HCT116 (cell line): ENCODE results near the gene OOSP4B. TPM values are rescaled to one million over a fixed set of nuclear protein-coding genes. Genes with fewer than 3 reads are reported as not detected.

Source experiments
- ATAC-seq: fragments of 200-7000 bp; cut with Tn5 transposase; 2 replicates; pipeline ENCODE4 v1.9.1; 2020; ENCODE audit warnings: mild to moderate bottlenecking, moderate library complexity
- BruUV-seq: library from RNA; stranded (reverse); fragments of 400-500 nt; replicated peaks from 2 replicates; lab custom pipeline; 2021; lab: Mats Ljungman, UMichigan
- CTCF ChIA-PET: fragments of 300-600 bp; sonication (Branson Sonifier 250); formaldehyde crosslinking; loops from one replicate; lab custom pipeline; 2021; ENCODE audit warnings: antibody characterized with exemption; lab: Charles Lee
- POLR2A ChIA-PET: fragments of 300-600, 350-600 bp; sonication (Branson Sonifier 250); formaldehyde crosslinking; loops from one replicate; lab custom pipeline; 2021; ENCODE audit warnings: antibody characterized with exemption; lab: Charles Lee
- RAD21 ChIA-PET, 2 experiments: fragments of 300-600 bp; sonication (Branson Sonifier 250); formaldehyde crosslinking; loops; one replicate each; lab custom pipeline; 2023; ENCODE audit warnings: low total read pairs in 2 of 2; ENCODE audit not compliant: uncharacterized antibody in 2 of 2, unreplicated experiment in 2 of 2, low non-redundant PET in 1 of 2; lab: Charles Lee
- DNase-seq: peaks from one replicate; pipeline ENCODE4 v3.0.0-alpha.2; 2010; ENCODE audit warnings: low read depth, low spot score
- H2AFZ ChIP-seq: fragments of 200-600 bp; shearing (Covaris generic), sonication (generic); 2 replicates; pipeline ENCODE4 v1.6.1; 2017; ENCODE audit warnings: low read depth, mixed run types, mixed read lengths, antibody characterized with exemption, low read length; ENCODE audit not compliant: poor library complexity, severe bottlenecking
- H3K27ac ChIP-seq: 2 replicates; pipeline ENCODE4 v1.5.1; 2012; ENCODE audit warnings: low read depth, low read length
- H3K27me3 ChIP-seq: fragments of 200-600 bp; sonication (generic); 2 replicates; pipeline ENCODE4 v1.6.1; 2016; ENCODE audit warnings: mixed run types, low read length, mixed read lengths; ENCODE audit not compliant: insufficient read depth
- H3K36me3 ChIP-seq, 2 experiments: fragments of 200-500 bp in 1 of 2; fragments of 200-600 bp in 1 of 2; sonication (Bioruptor generic) in 1 of 2; sonication (generic) in 1 of 2; 2 replicates each; pipeline versions ENCODE4 v1.5.1 to v1.6.1; 2014 to 2016; ENCODE audit warnings: low read length in 2 of 2, inconsistent platforms in 1 of 2, mixed read lengths in 1 of 2, mixed run types in 1 of 2; ENCODE audit not compliant: insufficient read depth in 2 of 2, control insufficient read depth in 1 of 2
- H3K4me1 ChIP-seq, 2 experiments: fragments of 200-600 bp in 1 of 2; sonication (generic) in 1 of 2; 2 replicates each; pipeline versions ENCODE4 v1.5.1 to v1.6.1; 2012 to 2017; ENCODE audit warnings: low read length in 2 of 2, inconsistent platforms in 1 of 2, mild to moderate bottlenecking in 1 of 2, mixed read lengths in 1 of 2, mixed run types in 1 of 2, moderate library complexity in 1 of 2; ENCODE audit not compliant: insufficient read depth in 2 of 2, control insufficient read depth in 1 of 2
- H3K4me2 ChIP-seq: fragments of 200-600 bp; sonication (generic); 2 replicates; pipeline ENCODE4 v1.6.1; 2017; ENCODE audit warnings: mixed run types, low read length, mixed read lengths
- H3K4me3 ChIP-seq, 2 experiments: fragments of 200-600 bp in 1 of 2; sonication (generic) in 1 of 2; replicated peaks in 1 of 2; 2 replicates each; pipeline ENCODE4 v1.5.1; 2011 to 2016; ENCODE audit warnings: low read length in 2 of 2, control low read depth in 1 of 2, low read depth in 1 of 2, mild to moderate bottlenecking in 1 of 2, mixed read lengths in 1 of 2, mixed run types in 1 of 2
- H3K79me2 ChIP-seq: fragments of 200-600 bp; sonication (generic); 2 replicates; pipeline ENCODE4 v1.6.1; 2017; ENCODE audit warnings: mild to moderate bottlenecking, mixed run types, low read length, moderate library complexity, mixed read lengths; ENCODE audit not compliant: insufficient read depth
- H3K9ac ChIP-seq: fragments of 200-600 bp; sonication (generic); 2 replicates; pipeline ENCODE4 v1.6.1; 2016; ENCODE audit warnings: low read length, mixed read lengths
- H3K9me2 ChIP-seq: fragments of 200-600 bp; sonication (generic), shearing (Covaris generic); 2 replicates; pipeline ENCODE4 v1.6.1; 2017; ENCODE audit warnings: mixed run types, mild to moderate bottlenecking, moderate library complexity; ENCODE audit not compliant: insufficient read depth
- H3K9me3 ChIP-seq, 2 experiments: fragments of 200-500 bp in 1 of 2; fragments of 200-600 bp in 1 of 2; sonication (Bioruptor generic) in 1 of 2; sonication (generic) in 1 of 2; 2 replicates each; pipeline ENCODE4 v1.6.1; 2014 to 2017; ENCODE audit warnings: low read length in 2 of 2, mixed read lengths in 2 of 2, inconsistent platforms in 1 of 2, low read depth in 1 of 2, mild to moderate bottlenecking in 1 of 2, mixed run types in 1 of 2, moderate library complexity in 1 of 2; ENCODE audit not compliant: control insufficient read depth in 1 of 2, insufficient read depth in 1 of 2
- H4K20me1 ChIP-seq: fragments of 200-600 bp; sonication (generic), shearing (Covaris generic); 2 replicates; pipeline ENCODE4 v1.6.1; 2017; ENCODE audit warnings: mixed run types, mild to moderate bottlenecking, moderate library complexity; ENCODE audit not compliant: insufficient read depth
- CBX3 ChIP-seq: IDR thresholded peaks from 2 replicates; pipeline ENCODE4 v1.6.1; 2012; ENCODE audit warnings: low read depth
- EZH2 ChIP-seq: fragments of 200-600 bp; sonication (generic); IDR thresholded peaks from 2 replicates; pipeline ENCODE4 v1.6.1; 2017; ENCODE audit warnings: antibody characterized with exemption, mixed run types
- EZH2phosphoT487 ChIP-seq: fragments of 200-600 bp; IDR thresholded peaks from 2 replicates; pipeline ENCODE4 v1.6.1; 2018; ENCODE audit warnings: antibody characterized with exemption, borderline replicate concordance
- JUND ChIP-seq: IDR thresholded peaks from 2 replicates; pipeline ENCODE4 v1.6.1; 2012
- POLR2A ChIP-seq: IDR thresholded peaks from 2 replicates; pipeline ENCODE4 v1.7.0; 2011; ENCODE audit warnings: borderline replicate concordance; ENCODE audit not compliant: insufficient read depth, insufficient read length; ENCODE audit errors: extremely low read depth
- POLR2AphosphoS5 ChIP-seq: IDR thresholded peaks from 2 replicates; pipeline ENCODE4 v1.6.1; 2011; ENCODE audit warnings: mild to moderate bottlenecking, low read depth, low read length, moderate library complexity
- RAD21 ChIP-seq: IDR thresholded peaks from 2 replicates; pipeline ENCODE4 v1.6.1; 2012; ENCODE audit warnings: low read depth, mild to moderate bottlenecking
- SIN3A ChIP-seq: IDR thresholded peaks from 2 replicates; pipeline ENCODE4 v1.6.1; 2012; ENCODE audit warnings: low read depth
- SP1 ChIP-seq: IDR thresholded peaks from 2 replicates; pipeline ENCODE4 v1.6.1; 2012; ENCODE audit warnings: low read depth
- TCF7L2 ChIP-seq: IDR thresholded peaks from 2 replicates; pipeline ENCODE4 v1.7.0; 2011; ENCODE audit warnings: borderline replicate concordance, inconsistent platforms; ENCODE audit not compliant: insufficient read depth, insufficient read length; ENCODE audit errors: extremely low read depth
- YY1 ChIP-seq: IDR thresholded peaks from 2 replicates; pipeline ENCODE4 v1.6.1; 2011; ENCODE audit warnings: low read length, low read depth, moderate library complexity, mild to moderate bottlenecking; ENCODE audit not compliant: insufficient replicate concordance; ENCODE audit errors: extremely low read depth
- ZFX ChIP-seq: fragments of 450-650 bp; IDR thresholded peaks from 2 replicates; pipeline ENCODE4 v1.6.1; 2017
- intact Hi-C: fragments of 100-400 bp; cut with micrococcal nuclease; formaldehyde crosslinking; loops from 2 replicates; pipeline ENCODE4 v1.10.0; 2022
- total RNA-seq: library from RNA; stranded (reverse); gene quantifications from one replicate; pipeline ENCODE4 v1.2.1, GENCODE V29; 2021; ENCODE audit not compliant: unreplicated experiment
- TF ChIP-seq, protein P1 (sequence below): IDR thresholded peaks from 2 replicates; pipeline ENCODE4 v1.6.1; 2012; ENCODE audit warnings: low read depth
- TF ChIP-seq, protein P2 (sequence below): IDR thresholded peaks from 2 replicates; pipeline ENCODE4 v1.6.1; 2012
- TF ChIP-seq, protein P3 (sequence below): IDR thresholded peaks from 2 replicates; pipeline ENCODE4 v1.6.1; 2012
- TF ChIP-seq, protein P4 (sequence below), 3 experiments: fragments of 200-600 bp in 1 of 3; sonication (generic) in 1 of 3; IDR thresholded peaks in 2 of 3; conservative IDR thresholded peaks in 1 of 3; 2 replicates each; pipeline ENCODE4 v1.5.1; 2012 to 2017; ENCODE audit warnings: low read depth in 2 of 3, low read length in 2 of 3, antibody characterized with exemption in 1 of 3, borderline replicate concordance in 1 of 3, control low read depth in 1 of 3, mild to moderate bottlenecking in 1 of 3, mixed read lengths in 1 of 3, mixed run types in 1 of 3, moderate library complexity in 1 of 3; ENCODE audit not compliant: insufficient read depth in 1 of 3

Gene OOSP4B
- total RNA-seq, 1 experiment from 2014 or later: not detected

DNA sequence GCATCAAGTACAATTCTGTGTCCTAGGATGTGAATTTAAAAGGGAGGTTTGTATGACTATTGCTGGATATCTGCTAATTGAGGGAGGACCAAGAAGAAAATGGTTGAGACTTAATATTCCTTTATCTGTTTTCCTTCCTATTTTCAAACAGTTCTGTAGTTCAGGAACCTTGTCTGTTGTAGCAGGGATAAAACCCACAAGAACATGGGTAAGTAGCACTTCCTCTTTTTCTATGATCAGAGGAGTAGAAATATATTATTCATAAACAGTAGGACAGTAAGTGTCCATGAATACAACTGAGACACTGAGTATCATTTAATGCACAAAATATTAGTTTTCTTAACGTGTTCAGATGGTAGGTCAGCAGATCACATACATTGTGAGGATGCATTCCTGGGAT lies 47.1 kb downstream of the OOSP4B start (continued):
- TF ChIP-seq, protein P1, sequence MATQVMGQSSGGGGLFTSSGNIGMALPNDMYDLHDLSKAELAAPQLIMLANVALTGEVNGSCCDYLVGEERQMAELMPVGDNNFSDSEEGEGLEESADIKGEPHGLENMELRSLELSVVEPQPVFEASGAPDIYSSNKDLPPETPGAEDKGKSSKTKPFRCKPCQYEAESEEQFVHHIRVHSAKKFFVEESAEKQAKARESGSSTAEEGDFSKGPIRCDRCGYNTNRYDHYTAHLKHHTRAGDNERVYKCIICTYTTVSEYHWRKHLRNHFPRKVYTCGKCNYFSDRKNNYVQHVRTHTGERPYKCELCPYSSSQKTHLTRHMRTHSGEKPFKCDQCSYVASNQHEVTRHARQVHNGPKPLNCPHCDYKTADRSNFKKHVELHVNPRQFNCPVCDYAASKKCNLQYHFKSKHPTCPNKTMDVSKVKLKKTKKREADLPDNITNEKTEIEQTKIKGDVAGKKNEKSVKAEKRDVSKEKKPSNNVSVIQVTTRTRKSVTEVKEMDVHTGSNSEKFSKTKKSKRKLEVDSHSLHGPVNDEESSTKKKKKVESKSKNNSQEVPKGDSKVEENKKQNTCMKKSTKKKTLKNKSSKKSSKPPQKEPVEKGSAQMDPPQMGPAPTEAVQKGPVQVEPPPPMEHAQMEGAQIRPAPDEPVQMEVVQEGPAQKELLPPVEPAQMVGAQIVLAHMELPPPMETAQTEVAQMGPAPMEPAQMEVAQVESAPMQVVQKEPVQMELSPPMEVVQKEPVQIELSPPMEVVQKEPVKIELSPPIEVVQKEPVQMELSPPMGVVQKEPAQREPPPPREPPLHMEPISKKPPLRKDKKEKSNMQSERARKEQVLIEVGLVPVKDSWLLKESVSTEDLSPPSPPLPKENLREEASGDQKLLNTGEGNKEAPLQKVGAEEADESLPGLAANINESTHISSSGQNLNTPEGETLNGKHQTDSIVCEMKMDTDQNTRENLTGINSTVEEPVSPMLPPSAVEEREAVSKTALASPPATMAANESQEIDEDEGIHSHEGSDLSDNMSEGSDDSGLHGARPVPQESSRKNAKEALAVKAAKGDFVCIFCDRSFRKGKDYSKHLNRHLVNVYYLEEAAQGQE: no peak
- TF ChIP-seq JUND (no peak), EZH2phosphoT487 (no peak), SP1 (no peak), POLR2AphosphoS5 (no peak)

DNA sequence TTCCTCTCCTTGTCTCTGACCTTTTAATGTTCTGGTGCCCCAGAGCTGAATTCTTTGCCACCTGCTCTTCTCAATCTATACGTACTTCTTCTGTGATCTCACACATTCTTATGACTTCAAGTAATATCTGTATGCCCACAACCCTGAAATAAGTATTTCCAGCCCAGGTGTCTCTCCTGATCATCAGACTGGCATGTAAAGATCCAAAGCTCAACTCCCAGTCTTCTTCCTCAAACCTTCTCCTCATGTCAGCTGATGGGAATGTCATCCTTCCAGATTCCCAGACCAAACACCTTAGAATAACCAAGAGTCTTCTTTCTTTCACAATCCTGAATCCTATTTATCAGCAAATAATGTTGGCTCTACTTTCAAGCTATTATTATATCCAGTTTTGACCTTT lies 48.8 kb downstream of the OOSP4B start:
- Histone ChIP-seq H3K27me3 (no peaks in the 10 kb centered on the region), H3K9me3 (no peaks in the 10 kb centered on the region), H3K36me3 (no peaks in the 10 kb centered on the region), H3K4me2 (no peak overlapping the region), H3K4me3 (no peak overlapping the region), H3K9ac (no peak overlapping the region), H4K20me1 (no peaks in the 10 kb centered on the region), H3K9me2 (no peaks in the 10 kb centered on the region), H3K4me1 (no peaks in the 10 kb centered on the region), H3K79me2 (no peaks in the 10 kb centered on the region), H2AFZ (no peak overlapping the region), H3K27ac (no peak overlapping the region)
- no TSS peak for BruUV-seq
- RAD21 ChIA-PET: no interaction called here
- intact Hi-C loops: no loop called here
- no peak for DNase-seq
- CTCF ChIA-PET: no interaction called here
- POLR2A ChIA-PET: no interaction called here
- ATAC-seq: no peak
- no peak for TF ChIP-seq POLR2AphosphoS5
- TF ChIP-seq, protein P2, sequence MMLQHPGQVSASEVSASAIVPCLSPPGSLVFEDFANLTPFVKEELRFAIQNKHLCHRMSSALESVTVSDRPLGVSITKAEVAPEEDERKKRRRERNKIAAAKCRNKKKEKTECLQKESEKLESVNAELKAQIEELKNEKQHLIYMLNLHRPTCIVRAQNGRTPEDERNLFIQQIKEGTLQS: no peak
- TF ChIP-seq TCF7L2: no peak
- TF ChIP-seq, protein P3, sequence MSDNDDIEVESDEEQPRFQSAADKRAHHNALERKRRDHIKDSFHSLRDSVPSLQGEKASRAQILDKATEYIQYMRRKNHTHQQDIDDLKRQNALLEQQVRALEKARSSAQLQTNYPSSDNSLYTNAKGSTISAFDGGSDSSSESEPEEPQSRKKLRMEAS: no peak
- TF ChIP-seq, protein P1: no peak
- TF ChIP-seq EZH2: no peak
- no peak for TF ChIP-seq SIN3A
- no peak for TF ChIP-seq YY1
- TF ChIP-seq POLR2A: no peak
- TF ChIP-seq, protein P4, sequence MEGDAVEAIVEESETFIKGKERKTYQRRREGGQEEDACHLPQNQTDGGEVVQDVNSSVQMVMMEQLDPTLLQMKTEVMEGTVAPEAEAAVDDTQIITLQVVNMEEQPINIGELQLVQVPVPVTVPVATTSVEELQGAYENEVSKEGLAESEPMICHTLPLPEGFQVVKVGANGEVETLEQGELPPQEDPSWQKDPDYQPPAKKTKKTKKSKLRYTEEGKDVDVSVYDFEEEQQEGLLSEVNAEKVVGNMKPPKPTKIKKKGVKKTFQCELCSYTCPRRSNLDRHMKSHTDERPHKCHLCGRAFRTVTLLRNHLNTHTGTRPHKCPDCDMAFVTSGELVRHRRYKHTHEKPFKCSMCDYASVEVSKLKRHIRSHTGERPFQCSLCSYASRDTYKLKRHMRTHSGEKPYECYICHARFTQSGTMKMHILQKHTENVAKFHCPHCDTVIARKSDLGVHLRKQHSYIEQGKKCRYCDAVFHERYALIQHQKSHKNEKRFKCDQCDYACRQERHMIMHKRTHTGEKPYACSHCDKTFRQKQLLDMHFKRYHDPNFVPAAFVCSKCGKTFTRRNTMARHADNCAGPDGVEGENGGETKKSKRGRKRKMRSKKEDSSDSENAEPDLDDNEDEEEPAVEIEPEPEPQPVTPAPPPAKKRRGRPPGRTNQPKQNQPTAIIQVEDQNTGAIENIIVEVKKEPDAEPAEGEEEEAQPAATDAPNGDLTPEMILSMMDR (IDR thresholded peaks at IDR 0.05 in 2 of 3, conservative IDR thresholded peaks at IDR 0.05 in 1 of 3; ENCODE audit: borderline replicate concordance in 1 of 3, insufficient read depth in 1 of 3, low read depth in 2 of 3, low read length in 2 of 3): no peak
- no peak for TF ChIP-seq CBX3
- no peak for TF ChIP-seq ZFX
- no peak for TF ChIP-seq JUND
- no peak for TF ChIP-seq RAD21
